AG08396 (cell line): Measurements from ENCODE around the gene VAMP5.
"Not testable (repeated sequence)": the region's sequence is repeated elsewhere in the genome, so short reads cannot be mapped to it uniquely, and the experiment has no call there.

Source experiments
- DNase-seq: peaks from one replicate; pipeline ENCODE4 v3.0.0; 2012; ENCODE audit warnings: low spot score, mixed read lengths

Gene VAMP5

GRCh38 chr2:85584857-85585780 lies 888 bp downstream of the VAMP5 start:
- DNase-seq, result peak; percentile 79

GRCh38 chr2:85585781-85586105 lies 1.5 kb downstream of the VAMP5 start:
- DNase-seq, result peak; percentile 72

- DNase-seq, result no peak
Measured at GRCh38 chr2:85588236-85588635, 4.0 kb downstream of the VAMP5 start.

GRCh38 chr2:85588645-85589044 lies 4.4 kb downstream of the VAMP5 start:
- DNase-seq, result no peak

GRCh38 chr2:85589181-85589580 lies 5.0 kb downstream of the VAMP5 start:
- DNase-seq, result no peak

GRCh38 chr2:85589982-85590791 lies 6.0 kb downstream of the VAMP5 start:
- peak; percentile 69 for DNase-seq

GRCh38 chr2:85590950-85591349 lies 6.7 kb downstream of the VAMP5 start:
- DNase-seq, result no peak

GRCh38 chr2:85591563-85591962 lies 7.3 kb downstream of the VAMP5 start:
- no peak for DNase-seq

- DNase-seq, result not testable (repeated sequence)
Measured at GRCh38 chr2:85592299-85592698, 8.1 kb downstream of the VAMP5 start.

- DNase-seq, result no peak
Measured at GRCh38 chr2:85593023-85593422, 8.8 kb downstream of the VAMP5 start.

GRCh38 chr2:85594715-85595300 lies 10.6 kb downstream of the VAMP5 start:
- no peak for DNase-seq

GRCh38 chr2:85595301-85596025 lies 11.2 kb downstream of the VAMP5 start, which contains the start of gene RNF181:
Gene RNF181, plus strand, starts transcription at chr2:85595745. Its CDS starts 19 bp downstream, at chr2:85595764.
- DNase-seq, result peak; percentile 95

- no peak for DNase-seq
Measured at GRCh38 chr2:85596026-85596333, 11.7 kb downstream of the VAMP5 start.

- no peak for DNase-seq
Measured at GRCh38 chr2:85596486-85597143, 12.4 kb downstream of the VAMP5 start.

GRCh38 chr2:85597241-85597640 lies 13.0 kb downstream of the VAMP5 start:
- DNase-seq, result no peak

GRCh38 chr2:85598594-85599340 lies 14.5 kb downstream of the VAMP5 start:
- no peak for DNase-seq

- no peak for DNase-seq
Measured at GRCh38 chr2:85599468-85600234, 15.4 kb downstream of the VAMP5 start.

GRCh38 chr2:85600235-85600575 lies 16.0 kb downstream of the VAMP5 start:
- no peak for DNase-seq

- no peak for DNase-seq
Measured at GRCh38 chr2:85600951-85601770, 16.9 kb downstream of the VAMP5 start.
